AG04449 (cell line): ENCODE measurements around the gene RAB37.

Source experiments
- CTCF ChIA-PET: fragments of 350-600 bp; formaldehyde crosslinking; extraction: SDS; loops from one replicate; lab custom pipeline; 2021; ENCODE audit warnings: antibody characterized with exemption; lab: Yijun Ruan, JAX
- POLR2A ChIA-PET: fragments of 400-600, 350-600 bp; formaldehyde crosslinking; extraction: SDS; loops from one replicate; lab custom pipeline; 2020; ENCODE audit warnings: antibody characterized with exemption, inconsistent platforms; lab: Yijun Ruan, JAX
- DNase-seq: peaks from one replicate; pipeline ENCODE4 v3.0.0-alpha.2; 2010; ENCODE audit warnings: low read depth, low spot score
- H3K4me3 ChIP-seq: 2 replicates; pipeline ENCODE4 v1.5.1; 2011; ENCODE audit warnings: low read depth, mild to moderate bottlenecking, control low read depth, low read length
- CTCF ChIP-seq: IDR thresholded peaks from one replicate; pipeline ENCODE4 v1.5.1; 2011; ENCODE audit warnings: mild to moderate bottlenecking, moderate library complexity, low read length, control low read depth, inconsistent platforms; ENCODE audit not compliant: insufficient read depth; ENCODE audit errors: missing control alignments

RAB37 gene

GRCh38 chr17:74729866-74730265, 7.2 kb upstream of the RAB37 start:
- DNase-seq = no peak
- no peak overlapping the region for H3K4me3 ChIP-seq
- ChIA-PET POLR2A (no interaction called here), CTCF (no interaction called here)
- no peak for TF ChIP-seq CTCF

- no peak for DNase-seq
- CTCF ChIA-PET = no interaction called here
- no peak for TF ChIP-seq CTCF
- H3K4me3 ChIP-seq = no peak overlapping the region
- POLR2A ChIA-PET = no interaction called here
Observed at GRCh38 chr17:74730491-74731346, 6.3 kb upstream of the RAB37 start.

- ChIA-PET POLR2A (no interaction called here), CTCF (no interaction called here)
- no peak for TF ChIP-seq CTCF
- DNase-seq = no peak
- no peak overlapping the region for H3K4me3 ChIP-seq
Observed at GRCh38 chr17:74731347-74731605, 5.8 kb upstream of the RAB37 start.

GRCh38 chr17:74732042-74732867, 4.8 kb upstream of the RAB37 start:
- no peak for TF ChIP-seq CTCF
- DNase-seq = no peak
- POLR2A ChIA-PET = no interaction called here
- H3K4me3 ChIP-seq = no peak overlapping the region
- CTCF ChIA-PET = interaction anchor here (0.9 kb wide), 1 partner anchor 13 kb away, joined by 4 read pairs; no protein-coding TSS in a partner anchor

GRCh38 chr17:74733365-74734122, 3.5 kb upstream of the RAB37 start:
- H3K4me3 ChIP-seq = no peak overlapping the region
- TF ChIP-seq CTCF = no peak
- POLR2A ChIA-PET = no interaction called here
- no peak for DNase-seq
- CTCF ChIA-PET = no interaction called here

GRCh38 chr17:74734256-74734655, 2.8 kb upstream of the RAB37 start:
- ChIA-PET CTCF (no interaction called here), POLR2A (no interaction called here)
- no peak for DNase-seq
- no peak overlapping the region for H3K4me3 ChIP-seq
- TF ChIP-seq CTCF = no peak
